HG03575 (cell line): ENCODE data around the gene CHRDL2.

ENCODE experiments used
- ATAC-seq: cut with Tn5 transposase; IDR thresholded peaks from one replicate; pipeline ENCODE4 v1.9.1; 2021; ENCODE audit not compliant: unreplicated experiment, insufficient number of reproducible peaks, low FRiP score; ENCODE audit errors: extremely low read depth

Gene CHRDL2

DNA sequence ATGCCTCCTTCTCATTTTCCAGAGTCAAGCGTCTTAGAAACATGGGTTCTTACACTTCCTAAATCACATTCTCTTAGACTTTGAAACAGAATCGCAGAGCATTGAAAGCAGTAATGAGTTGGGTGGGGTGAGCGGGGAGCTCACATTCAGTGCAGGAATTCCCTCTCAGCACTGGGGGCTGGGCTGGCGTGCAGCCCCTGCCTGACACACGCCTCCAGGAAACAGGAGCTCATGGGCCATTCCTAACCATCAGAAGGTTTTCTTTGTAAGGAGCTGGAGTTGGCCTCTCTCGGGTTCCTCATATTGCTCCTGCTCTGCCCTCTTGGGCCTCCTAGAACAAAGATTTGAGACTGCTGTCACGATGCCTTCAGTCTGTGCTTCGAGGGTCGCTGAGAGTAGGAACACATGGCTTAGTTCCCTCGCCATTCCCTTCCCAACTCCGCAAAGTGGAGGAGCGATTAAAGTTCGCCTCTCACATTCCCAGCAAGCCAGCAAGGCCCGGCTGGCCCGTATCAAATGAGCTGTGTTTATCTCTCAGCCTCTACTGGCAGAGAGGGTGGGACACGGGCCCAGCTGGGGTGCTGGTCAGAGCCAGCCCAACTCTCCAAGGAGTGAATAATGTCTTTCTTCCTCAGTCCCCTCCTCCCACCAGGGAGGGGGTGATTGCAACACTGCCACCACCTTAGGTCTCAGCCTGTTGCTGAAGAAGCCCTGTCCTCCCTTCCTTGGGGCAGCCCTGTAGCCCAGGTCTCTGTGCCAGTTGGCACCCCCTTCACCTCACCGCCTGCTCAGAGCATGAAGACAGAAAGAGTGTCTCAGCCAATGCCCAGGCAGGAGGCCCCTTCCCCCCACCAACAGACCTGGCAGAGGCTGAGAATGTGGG is 10.4 kb downstream of the CHRDL2 start:
- ATAC-seq, result no peak

DNA sequence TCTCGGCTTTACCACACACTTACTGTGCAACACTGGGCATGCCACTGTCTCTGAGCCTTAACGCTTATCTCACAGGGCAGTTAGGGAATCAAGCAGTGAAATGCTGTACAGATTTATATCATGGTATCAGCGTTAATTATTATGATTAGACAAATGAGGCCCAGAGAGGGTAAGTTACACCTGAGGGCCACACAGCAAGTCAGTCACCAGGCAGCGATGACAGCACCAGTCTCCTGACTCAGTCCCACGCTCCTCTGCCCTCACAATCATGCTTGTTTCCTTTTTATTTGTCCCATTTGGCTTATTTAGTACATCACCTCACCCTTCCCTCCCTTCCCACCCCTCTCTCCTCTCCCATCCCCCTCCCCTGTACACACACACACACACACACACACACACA is 12.2 kb downstream of the CHRDL2 start:
- no peak for ATAC-seq

DNA sequence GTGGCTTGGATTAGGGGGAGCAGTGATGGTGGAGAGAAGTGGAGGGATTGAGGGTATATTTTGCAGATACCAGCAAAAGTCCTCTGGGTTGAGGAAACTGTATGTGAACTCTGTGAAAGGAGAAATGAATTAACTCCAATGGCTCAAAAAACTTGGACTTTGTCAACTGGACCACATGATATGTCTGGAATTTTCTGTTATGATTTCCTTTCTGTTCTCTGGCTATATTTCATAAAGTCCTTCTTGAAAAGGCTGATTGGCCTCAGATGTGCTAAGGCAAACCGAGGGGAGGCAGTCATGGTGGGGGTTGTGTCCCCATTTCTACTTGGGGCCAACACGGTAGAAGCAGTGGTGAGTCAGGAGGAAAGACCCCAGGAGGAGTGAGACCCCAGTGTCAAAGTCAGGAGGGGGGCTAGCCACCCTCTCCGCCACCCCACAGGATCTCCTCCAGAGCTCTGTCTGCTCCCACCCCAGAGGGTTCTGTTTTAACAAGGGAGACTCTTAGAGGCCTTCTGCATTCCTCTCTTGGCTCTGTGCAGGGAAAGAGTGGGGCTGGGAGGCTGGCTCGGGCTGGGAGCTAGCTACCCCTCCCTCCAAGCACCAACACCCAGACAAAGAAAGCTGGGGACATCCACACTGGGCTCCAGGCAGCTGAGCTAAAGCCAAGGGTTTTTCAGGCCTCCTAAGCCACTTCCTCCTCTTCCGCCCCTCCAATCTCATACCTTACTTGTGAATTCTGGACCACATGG is 13.8 kb downstream of the CHRDL2 start:
- no peak for ATAC-seq

DNA sequence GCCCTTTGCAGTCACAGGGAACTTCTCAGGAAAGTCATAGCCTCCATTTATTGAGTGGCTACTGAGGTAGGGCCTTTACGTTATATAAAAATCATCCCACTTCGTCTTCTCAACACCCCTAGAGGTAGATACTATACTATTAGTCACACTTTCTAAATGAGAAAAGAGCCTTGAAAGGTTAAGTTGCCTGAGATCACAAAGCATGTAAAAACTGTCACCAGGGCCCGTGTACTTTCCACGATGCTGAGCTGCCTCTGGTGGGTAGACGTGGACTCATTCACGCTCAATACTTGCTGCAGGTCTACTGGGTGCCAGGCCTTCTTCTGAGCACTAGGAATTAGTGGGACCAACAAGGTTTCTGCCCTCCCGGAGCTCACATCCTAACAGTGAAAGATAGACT is 16.3 kb downstream of the CHRDL2 start:
- no peak for ATAC-seq

- no peak for ATAC-seq
These were observed 17.5 kb downstream of the CHRDL2 start for GRCh38 chr11:74713686-74714085.

GRCh38 chr11:74710281-74710938 is 20.8 kb downstream of the CHRDL2 start:
- ATAC-seq, result no peak

DNA sequence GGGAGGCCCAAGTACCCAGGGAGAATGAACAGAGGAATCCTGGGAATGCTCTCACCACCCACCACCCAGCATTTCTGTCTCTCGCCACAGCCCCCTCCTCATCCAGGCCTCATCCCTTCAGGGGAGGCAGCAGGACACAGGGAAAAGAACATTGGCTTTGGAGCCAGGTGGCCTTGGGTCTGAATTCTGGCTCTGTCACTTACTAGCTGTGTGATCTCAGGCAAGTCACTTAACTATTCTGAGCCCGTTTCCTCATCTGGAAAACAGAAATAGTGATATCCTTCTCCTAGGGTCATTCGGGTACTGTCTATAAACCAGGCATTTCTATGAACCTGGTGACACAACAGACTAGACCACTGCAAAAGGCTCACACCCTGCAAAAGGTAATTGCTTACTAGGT is 22.1 kb downstream of the CHRDL2 start:
- ATAC-seq, result no peak

DNA sequence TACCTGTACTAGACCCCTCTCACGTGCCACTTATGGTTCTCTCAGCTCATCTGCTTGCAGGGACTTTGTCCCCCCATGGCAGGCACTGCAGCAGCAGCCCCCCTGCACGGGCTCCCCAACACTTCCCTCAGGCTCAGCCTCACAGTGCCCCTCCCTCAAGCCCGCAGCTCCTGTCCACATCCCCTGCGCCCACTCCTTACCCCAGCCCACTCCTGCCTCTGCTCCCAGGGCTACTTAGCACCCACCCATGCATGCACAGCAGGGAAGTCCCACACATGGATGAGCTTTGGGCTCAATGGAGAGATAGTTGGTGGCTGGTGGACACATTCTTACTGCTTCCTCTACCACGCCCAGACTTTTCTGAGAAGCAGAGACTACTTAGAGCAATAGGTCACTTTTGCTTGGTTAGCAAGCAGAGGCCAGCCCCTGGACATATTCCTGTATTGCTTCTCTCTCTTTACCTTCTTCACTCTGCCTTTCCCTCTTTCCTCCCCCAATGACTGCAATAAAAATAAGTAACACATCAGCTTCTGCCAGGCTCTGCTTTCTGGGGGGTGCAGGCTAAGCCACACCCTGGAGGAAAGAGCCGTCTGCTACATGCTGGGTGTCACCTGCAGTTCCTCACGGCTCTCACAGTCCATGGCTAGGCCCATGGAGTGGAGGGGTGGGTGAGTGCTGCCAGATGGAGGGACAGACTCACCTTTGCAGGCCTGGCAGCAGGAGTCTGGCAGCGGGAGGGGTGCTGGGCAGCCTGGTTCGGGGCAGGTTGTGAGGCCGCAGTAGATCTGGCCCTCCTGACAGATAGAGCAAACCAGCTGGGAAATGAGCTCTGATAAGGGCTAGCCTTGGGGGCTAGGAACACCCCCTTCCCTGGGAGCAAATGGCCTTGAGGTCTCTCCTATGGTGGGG is 23.4 kb downstream of the CHRDL2 start:
- no peak for ATAC-seq

GRCh38 chr11:74707182-74707581 is 24.0 kb downstream of the CHRDL2 start:
- no peak for ATAC-seq

GRCh38 chr11:74703211-74703610 is 28.0 kb downstream of the CHRDL2 start:
- no peak for ATAC-seq

- no peak for ATAC-seq
These were observed 28.7 kb downstream of the CHRDL2 start for GRCh38 chr11:74702383-74703007.

DNA sequence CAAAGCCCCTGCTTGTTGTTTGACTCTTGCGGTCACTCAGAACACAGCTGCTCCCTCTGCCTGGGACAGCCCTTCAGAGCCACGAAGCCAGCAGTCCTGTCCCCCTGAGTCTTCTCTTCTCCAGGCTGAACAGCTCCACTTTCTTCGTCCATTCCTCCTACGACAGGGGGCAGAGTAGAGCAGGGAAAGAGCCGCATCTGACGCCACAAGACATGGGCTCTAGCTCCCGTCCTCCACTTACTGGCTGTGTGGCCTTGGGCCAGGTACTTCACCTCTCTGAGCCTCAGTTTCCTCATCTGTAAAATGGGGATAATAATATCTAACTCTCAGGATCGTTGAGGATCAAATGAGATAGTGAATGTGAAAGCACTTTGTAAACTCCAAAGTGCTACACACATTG is 29.9 kb downstream of the CHRDL2 start:
- no peak for ATAC-seq

DNA sequence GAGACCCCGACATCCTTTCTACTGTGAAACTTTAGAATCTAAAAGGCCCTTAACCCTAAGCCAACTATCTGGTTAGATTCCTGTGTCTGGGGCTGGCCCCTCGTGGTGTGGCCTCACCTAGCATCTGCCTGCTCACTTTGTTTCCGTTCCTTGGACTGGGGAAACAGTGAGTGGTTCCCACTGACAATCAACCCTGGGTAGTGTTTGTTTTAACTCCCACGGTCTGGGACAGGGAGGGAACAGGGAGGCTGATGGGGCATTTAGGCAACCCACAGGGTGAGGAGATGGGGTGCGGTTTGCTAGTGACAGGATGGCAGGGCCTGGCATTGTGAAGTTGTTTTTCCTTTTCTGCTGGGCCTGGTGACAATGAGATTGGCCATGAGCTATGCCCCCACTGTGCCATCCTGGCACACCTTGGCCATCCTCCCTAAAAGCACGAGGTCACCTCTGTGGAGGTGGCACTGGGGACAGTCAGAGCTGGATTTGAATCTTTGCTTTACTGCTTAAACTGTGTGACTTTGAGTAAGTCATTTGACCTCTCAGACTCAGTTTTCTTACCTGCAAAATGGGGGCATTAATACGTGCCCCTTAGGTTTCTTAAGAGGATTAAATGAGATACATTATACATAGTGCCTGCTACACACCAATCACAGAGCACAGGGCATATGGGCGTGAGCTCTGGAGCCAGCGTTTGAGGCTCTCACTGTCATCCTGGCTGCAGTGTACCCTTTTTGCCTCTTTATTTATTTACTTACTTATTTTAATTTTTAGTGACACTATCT is 31.4 kb downstream of the CHRDL2 start:
- no peak for ATAC-seq

- ATAC-seq, result no peak
These were observed 33.5 kb downstream of the CHRDL2 start for GRCh38 chr11:74697722-74698121.

DNA sequence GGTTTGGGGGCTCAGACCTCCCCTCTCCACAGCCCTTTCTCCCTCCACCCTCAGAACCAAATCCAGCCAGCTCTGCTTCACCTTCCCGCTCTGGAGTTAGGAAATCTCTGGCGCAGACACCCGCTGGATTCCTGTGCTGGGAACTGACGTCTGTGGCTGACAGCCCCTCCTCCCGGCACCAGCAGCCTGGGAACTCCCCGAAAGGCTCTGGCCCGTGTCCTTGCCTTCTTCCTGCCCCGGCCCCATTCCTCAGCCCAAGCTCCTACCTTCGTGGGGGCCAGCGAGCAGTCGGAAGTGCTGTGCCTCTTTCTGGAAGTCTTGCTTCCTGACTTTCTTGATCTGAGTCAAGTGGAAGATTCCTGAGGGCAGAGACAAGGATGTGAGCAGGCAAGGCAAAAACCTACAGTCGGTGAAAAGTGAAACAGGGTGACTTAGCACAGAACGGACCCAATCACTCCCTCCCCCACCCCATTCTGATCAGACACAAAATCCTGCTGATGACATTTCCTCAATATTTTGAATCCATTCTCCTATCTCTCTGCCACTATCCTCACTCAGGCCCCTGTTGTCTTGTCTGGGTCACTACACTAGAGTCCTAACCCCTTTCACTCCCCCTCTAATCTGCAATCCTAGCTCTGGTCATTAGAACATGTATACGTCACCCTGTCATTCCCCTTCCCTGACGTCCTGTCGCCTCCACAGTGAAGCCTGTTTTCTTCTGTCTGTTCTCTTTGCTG is 34.1 kb downstream of the CHRDL2 start:
- no peak for ATAC-seq

GRCh38 chr11:74696500-74696899 is 34.7 kb downstream of the CHRDL2 start:
- ATAC-seq, result no peak

DNA sequence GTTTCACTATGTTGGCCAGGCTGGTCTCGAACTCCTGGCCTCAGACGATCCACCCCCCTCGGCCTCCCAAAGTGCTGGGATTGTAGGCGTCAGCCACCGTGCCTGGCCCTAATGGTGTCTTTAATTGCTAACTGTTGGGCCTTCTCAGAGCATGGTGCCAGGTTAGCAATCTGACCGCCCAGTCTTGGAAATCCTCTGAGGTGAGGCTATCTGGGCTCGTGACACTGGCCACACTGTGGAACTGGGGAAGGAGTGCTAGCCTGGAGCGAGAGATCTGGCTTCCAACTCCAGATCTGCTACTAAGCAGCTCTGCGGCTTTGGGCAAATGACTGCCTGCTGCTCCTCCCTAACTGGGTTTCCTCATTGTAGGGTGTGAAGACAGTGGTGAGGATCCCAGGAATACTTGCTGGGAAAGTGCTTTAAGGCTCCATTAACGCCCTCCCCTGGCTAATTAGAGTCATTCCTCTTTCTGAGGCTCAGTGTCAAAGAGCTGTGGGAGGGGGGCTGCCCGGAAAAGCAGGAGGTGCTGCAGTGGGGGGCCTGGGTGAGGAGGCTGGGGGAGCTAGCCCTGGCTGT is 35.4 kb downstream of the CHRDL2 start:
- no peak for ATAC-seq
